ENCODE measurements around the gene CDYL2.
"Not testable (repeated sequence)": the region's sequence is repeated elsewhere in the genome, so short reads cannot be mapped to it uniquely, and the experiment has no call there.

The CDYL2 gene, protein sequence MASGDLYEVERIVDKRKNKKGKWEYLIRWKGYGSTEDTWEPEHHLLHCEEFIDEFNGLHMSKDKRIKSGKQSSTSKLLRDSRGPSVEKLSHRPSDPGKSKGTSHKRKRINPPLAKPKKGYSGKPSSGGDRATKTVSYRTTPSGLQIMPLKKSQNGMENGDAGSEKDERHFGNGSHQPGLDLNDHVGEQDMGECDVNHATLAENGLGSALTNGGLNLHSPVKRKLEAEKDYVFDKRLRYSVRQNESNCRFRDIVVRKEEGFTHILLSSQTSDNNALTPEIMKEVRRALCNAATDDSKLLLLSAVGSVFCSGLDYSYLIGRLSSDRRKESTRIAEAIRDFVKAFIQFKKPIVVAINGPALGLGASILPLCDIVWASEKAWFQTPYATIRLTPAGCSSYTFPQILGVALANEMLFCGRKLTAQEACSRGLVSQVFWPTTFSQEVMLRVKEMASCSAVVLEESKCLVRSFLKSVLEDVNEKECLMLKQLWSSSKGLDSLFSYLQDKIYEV

DNA sequence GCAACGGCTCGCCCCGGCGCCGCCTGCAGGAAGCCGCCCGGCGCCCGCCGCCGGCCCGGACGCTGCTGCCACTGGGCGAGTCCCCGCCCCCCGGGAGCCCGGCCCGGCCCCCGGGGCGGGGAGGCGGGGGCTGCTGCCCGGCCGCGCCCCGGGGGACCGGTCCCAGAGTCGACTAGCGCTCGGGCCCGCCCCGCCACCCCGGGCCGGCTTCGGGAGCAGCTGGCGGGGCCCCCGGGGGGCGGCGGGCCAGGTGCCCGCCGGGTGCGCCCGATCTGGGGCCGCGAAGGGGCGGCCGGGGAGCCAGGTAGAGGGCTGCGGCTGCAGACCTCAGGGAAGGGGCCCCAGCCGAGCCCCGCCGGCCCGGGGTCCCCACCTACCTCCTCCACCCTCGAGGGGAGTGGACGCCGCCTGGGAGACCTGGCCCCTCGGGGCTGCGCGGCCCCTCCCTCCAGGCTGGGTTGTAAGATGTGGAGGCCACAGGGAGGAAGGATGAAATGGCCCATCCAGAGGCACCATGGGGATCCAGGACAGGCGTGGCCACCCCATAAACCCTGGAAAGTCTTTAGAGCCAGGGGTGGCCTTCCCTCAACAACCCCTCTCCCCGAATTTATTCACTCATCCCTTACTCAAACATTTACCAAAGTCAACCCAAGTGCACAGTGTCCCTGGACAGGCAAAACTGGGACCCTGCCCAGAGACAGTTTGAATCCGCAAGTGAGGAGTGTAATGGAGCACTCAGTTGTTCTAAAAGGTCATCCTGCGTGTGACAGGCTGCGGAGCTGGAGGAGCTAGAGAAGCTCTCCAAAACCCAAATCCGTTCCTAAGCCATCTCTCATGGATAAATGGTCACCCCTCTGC lies at the start of gene CDYL2:
TSS of gene CDYL2 (minus strand) at position 73 of the 858 bp plus-strand sequence. CDS start 425 bp downstream, outside the sequence.
- DNase-seq (ENCODE audit: low read depth in 2 of 2) = peak in 1 of 2 experiments; percentile 26

DNA sequence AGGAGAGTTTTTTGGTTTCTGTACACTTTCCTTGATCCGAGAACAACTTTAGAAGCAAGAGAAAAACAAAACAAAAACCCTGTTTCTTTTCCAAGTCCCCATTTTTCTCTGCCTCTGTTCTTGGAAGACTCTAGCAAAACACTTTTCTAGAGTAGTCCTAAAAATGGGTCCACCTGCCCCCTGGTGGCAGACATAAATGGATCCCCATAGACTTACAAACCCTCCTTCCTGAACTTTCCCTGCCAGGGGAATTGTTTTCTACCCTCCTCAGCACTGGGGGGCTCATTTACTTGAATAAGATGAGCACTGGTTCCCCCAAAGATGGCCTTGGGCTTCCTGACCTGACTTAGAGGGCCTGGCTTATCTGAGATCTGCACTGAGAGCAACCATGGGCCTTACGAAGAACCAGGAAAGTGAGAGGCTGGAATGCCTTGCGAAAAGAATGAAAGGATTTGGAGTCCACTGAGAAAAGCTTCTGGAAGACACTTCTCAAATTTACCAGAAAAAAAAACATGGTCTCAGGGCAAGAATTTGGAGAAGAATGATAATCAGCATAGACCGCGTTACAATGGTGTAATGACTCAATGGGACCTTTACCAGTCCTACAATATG lies 48.0 kb upstream of the CDYL2 start:
- peak in 1 of 2 experiments; percentile 19 for DNase-seq (ENCODE audit: low read depth in 2 of 2)

DNA sequence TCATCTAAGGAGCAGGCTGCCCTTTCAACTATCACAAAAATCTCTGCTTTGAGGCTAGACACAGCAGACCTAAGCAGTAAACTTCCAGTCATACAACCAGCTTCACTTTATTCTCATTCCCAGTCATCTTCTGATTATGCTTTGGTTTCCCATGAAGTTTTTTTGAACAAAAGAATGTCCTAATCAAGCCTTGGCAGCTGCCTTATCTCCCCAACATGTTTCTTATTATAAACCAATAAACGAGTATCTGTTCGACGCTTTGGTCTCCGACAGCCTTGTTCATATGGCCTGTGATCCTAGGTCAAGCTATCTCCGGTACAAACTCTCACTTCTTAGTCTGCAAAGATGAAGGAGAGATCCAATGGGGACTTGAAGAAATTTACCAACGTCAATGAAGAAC lies 47.4 kb upstream of the CDYL2 start:
- DNase-seq (ENCODE audit: low read depth in 2 of 2) = no peak

- no peak for DNase-seq (ENCODE audit: low read depth in 2 of 2)
These were observed 46.4 kb upstream of the CDYL2 start for GRCh38 chr16:80850757-80851156.

GRCh38 chr16:80848862-80849261 lies 44.5 kb upstream of the CDYL2 start:
- no peak for DNase-seq (ENCODE audit: low read depth in 2 of 2)

DNA sequence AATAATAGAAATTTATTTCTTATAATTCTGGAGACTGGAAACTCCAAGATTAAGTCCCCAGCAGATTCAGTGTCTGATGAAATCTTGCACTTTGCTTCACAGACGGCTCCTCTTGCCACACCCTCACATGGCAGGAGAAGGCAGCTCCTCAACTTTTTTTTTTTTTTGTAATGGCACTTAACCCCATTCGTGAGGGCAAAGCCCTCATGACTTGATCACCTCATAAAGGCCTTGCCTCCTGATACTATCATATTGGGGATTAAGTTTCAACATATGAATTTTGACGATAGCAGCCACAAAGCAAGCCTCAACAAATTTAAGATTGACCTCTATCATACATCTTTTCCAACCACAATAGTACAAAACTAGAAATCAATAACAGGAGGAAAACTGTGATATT lies 42.3 kb upstream of the CDYL2 start:
- DNase-seq (ENCODE audit: low read depth in 2 of 2) = no peak

DNA sequence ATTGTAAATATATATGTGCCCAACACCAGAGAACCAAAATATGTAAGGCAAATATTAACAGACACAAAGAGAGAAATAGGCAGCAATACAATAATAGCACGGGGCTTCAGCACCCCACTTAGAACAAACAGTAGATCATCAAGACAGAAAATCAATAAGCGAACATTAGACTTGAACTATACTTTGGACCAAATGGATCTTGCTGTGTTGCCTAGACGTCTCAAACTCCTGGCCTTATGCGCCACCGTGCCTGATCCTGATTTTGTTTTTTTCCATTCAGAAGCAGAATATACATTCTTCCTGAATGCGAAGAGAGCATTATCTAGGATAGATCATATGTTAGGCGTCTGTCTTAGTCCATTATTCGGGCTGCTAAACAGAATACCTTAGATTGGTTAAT lies 41.9 kb upstream of the CDYL2 start:
- no peak for DNase-seq (ENCODE audit: low read depth in 2 of 2)

DNA sequence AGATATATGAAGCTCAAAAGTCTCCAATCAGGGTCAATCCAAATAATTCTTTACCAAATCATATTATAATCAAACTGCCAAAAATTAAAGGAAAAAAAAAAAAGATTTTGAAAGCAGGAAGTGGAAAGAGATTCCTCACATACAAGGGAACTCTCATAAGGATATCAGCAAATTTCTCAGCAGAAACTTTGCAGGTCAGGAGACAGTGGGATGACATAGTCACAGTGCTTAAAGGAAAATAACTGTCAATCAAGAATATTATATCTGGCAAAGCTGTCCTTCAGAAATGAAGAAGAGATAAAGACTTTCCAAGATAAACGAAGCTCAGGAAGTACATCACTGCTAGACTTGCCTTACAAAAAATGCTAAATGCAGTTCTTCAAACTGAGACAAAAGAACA lies 40.0 kb upstream of the CDYL2 start:
- no peak for DNase-seq (ENCODE audit: low read depth in 2 of 2)

DNA sequence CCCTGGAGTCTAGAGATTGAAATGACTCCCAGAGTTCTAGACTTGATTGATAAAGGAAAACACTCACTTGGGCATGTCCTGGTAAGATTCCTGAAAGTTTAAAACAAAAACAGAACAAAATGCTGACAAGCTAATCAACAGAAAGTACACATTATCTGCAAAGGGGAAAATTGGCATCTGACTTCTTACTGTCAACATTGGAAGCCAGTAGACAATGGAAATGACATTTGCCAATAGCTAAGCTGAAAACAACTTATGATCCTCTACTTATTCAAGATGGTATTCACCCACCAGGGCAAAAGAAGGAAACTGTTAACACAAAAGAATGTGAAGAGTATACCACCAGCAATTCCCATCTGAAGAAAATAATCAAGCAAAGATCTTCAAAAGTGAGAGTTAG lies 36.8 kb upstream of the CDYL2 start:
- no peak for DNase-seq (ENCODE audit: low read depth in 2 of 2)

- no peak for DNase-seq (ENCODE audit: low read depth in 2 of 2)
These were observed 33.2 kb upstream of the CDYL2 start for GRCh38 chr16:80837533-80838147.

- no peak for DNase-seq (ENCODE audit: low read depth in 2 of 2)
These were observed 32.4 kb upstream of the CDYL2 start for GRCh38 chr16:80836846-80837245.

- no peak for DNase-seq (ENCODE audit: low read depth in 2 of 2)
These were observed 31.8 kb upstream of the CDYL2 start for GRCh38 chr16:80836202-80836601.

- no peak for DNase-seq (ENCODE audit: low read depth in 2 of 2)
These were observed 26.6 kb upstream of the CDYL2 start for GRCh38 chr16:80831039-80831438.

- DNase-seq (ENCODE audit: low read depth in 2 of 2) = no peak
These were observed 24.1 kb upstream of the CDYL2 start for GRCh38 chr16:80828495-80828894.

DNA sequence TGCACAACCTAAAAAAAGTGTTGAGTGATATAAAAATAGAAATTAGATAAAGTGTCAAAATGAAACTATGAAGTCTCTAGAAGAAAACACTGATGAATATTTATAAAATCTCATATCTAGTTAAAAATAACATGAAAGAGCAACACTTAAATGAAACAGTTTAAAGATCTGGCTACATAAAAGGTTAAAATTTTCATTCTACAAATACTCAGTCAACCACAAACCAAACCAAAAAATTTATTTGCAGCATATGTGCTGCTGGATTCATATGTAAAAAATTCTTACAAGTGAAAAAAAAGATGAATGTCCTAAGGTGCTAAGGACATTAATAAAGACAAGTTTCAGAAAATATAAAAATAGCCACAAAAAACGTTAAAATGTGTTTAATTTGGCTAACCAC lies 22.6 kb upstream of the CDYL2 start:
- no peak for DNase-seq (ENCODE audit: low read depth in 2 of 2)

DNA sequence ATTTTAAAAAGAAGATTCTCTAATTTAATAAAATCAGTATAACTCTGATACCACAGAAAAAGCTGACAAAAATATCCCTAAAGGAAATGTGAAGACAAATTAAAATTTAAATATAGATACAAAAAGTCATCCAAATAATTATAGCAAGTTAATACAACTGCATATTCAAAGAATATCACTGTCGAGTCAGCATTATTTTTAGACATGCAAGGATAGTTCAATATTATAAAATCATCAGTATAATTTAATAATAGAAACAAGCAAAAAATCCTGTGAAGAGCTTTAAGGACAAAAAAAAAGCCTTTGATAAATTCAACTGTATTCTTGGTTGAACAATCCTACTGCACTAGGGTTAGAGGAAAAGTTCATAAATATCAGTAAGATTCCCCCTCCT lies 21.0 kb upstream of the CDYL2 start:
- DNase-seq (ENCODE audit: low read depth in 2 of 2) = no peak

DNA sequence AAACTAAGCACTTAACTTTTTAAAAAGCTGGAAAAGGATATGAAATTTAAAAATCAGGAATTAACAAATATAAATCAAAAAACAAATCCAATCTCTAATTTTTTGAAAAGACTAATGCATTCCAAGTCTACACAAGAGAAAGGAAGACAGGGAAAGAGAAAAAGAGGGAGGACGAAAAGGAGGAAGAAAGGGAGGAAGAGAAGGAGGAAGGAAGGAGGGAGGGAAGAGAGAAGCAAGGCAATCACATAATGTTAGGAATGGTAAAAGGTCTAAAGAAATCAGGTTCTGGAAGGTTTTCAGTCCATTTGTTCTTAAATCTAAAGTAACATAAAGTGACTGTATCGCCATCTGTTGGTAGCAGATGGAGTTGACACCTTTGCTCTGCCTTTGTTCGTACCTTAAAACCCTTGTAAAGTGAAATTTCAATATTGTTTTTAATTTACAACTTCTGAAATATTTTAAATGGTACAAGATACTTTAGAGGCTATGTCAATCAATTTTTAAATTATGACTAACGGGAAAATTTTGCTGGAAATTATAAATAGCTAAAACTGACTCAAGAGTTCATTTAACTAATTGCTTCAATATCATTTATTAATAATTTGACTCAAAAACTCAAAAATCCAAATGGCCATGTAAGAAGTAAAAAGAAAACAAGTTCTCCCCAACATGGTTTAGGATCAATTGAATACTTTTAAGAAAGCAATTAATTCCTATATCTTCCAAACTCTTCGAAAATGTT lies 20.4 kb upstream of the CDYL2 start:
- peak in 1 of 2 experiments; percentile 20 for DNase-seq (ENCODE audit: low read depth in 2 of 2)

GRCh38 chr16:80819988-80820387 lies 15.6 kb upstream of the CDYL2 start:
- DNase-seq (ENCODE audit: low read depth in 2 of 2) = no peak

DNA sequence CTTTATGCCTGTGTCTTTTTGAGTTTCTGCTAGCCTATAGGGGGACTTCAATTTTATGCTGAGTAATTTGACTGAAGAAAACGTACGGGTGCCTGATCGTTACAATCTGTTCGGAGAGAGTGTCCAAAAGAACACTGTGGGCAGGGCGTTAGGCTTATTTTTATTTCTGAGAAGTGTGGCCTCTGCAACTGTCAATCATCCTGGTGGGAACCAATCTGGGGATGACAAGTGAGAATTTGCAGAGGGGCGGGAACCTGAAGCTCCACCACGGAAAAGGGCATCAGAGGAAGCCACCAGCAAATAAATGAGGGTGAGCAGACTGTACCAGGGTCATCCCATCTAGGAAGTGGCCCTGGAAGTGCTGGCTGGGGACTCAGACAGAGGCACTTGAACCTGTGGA lies 12.0 kb upstream of the CDYL2 start:
- DNase-seq (ENCODE audit: low read depth in 2 of 2) = no peak

- DNase-seq (ENCODE audit: low read depth in 2 of 2) = not testable (repeated sequence)
These were observed 10.9 kb upstream of the CDYL2 start for GRCh38 chr16:80815278-80815677.

DNA sequence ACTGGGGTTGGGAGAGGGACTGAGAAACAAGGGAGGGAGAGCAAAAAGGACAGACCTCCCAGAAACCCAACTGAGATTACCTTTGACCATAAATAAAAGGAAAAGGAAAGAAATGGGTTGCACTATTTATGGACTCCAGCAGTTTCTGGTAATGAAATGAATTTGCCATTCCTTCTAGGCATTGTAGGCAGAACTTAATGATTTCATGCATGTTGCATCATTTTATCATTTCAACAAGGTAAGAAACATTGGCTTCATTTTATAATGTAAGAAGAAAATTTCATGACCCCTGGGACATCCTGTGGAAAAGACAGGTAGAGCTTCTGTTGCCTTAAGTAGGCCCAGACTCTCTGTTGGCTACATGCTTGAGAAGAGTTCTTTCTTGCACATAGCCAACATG lies 8.2 kb upstream of the CDYL2 start:
- DNase-seq (ENCODE audit: low read depth in 2 of 2) = no peak

Data from stimulated activated CD4-positive, alpha-beta T cell treated with anti-CD3 and anti-CD28 coated beads, Interleukin-12 subunit alpha, Interleukin-12 subunit beta, amount 100 ng/mL, for 24 hours (primary cell).